ENCODE measurements around the gene KIAA1755.

Gene KIAA1755

DNA sequence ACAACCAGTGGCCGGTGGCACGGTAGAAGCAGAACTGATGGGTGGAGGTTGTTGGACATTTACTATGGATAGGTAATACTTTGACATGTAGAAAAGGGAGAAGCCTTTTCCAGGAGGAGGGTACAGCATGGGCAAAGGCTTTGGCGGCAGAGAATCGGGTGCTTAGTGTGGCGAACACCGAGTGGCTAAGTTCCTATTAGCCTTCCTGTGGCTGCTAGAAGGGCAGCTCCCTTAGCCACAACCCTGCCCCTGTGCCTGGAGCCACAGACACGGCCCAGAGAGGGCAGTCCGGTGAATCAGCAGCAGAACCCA is 57.6 kb downstream of the KIAA1755 start:
- peak in 1 of 2 donors; percentile 4 for DNase-seq

DNA sequence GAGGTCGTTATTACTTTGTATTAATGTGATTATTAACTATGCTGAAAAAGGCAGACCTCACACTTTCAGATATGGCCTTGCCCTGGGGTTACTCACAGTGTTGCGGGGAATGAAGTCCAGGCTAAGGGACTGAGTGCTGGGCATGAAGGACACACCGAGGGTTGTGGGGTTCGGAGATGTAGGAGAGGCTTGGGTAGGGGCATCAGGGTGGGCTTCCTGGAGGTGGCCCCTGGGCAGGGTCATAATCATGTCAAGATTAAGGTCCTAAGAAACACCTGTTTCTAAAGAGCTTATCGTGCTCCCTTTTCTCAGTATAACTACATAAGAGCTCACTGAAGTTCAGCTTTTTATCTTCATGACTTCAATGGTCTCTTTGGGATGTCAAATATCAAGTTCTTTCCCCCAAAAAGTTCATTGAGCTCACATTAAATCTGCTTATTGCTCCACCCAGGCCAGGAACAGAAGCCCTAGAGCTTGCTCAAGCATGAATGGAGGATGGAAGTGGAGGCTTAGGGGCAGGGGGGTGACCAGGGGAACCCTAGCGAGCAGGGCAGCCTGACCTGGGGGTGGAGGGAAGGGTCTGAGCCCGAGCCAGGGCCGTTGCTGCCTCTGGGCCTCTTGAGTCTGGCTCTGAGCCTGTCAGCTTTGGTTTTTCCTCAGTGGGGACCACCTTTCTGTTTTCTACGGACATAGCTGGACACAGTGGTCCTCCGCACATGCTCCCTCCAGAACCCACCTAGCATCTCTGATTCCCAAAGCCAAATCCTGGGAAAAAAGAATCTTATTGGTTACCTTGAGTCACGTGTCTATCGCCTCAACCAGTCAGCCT is 58.2 kb downstream of the KIAA1755 start:
- intact Hi-C loops (cut with DNase I; ENCODE audit: low total_unique reads), result no loop called here
- Histone ChIP-seq H3K9me3 (no peaks in the 10 kb centered on the region), H3K27ac (no peak overlapping the region), H3K4me1 (peaks cover 0 to 4% (median under 1%) of the 10 kb centered on the region in 4 donors), H3K27me3 (no peaks in the 10 kb centered on the region), H3K4me3 (no peak overlapping the region), H3K36me3 (no peaks in the 10 kb centered on the region)
- DNase-seq, result peak in 1 of 2 donors; percentile 9
- TF ChIP-seq, protein P1, sequence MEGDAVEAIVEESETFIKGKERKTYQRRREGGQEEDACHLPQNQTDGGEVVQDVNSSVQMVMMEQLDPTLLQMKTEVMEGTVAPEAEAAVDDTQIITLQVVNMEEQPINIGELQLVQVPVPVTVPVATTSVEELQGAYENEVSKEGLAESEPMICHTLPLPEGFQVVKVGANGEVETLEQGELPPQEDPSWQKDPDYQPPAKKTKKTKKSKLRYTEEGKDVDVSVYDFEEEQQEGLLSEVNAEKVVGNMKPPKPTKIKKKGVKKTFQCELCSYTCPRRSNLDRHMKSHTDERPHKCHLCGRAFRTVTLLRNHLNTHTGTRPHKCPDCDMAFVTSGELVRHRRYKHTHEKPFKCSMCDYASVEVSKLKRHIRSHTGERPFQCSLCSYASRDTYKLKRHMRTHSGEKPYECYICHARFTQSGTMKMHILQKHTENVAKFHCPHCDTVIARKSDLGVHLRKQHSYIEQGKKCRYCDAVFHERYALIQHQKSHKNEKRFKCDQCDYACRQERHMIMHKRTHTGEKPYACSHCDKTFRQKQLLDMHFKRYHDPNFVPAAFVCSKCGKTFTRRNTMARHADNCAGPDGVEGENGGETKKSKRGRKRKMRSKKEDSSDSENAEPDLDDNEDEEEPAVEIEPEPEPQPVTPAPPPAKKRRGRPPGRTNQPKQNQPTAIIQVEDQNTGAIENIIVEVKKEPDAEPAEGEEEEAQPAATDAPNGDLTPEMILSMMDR (IDR thresholded peaks at IDR 0.05), result no peak

More for the DNA sequence above, 57.6 kb downstream of the KIAA1755 start:
- peak overlapping the region in 1 of 2 donors; percentile 6 for H3K27ac ChIP-seq
- TF ChIP-seq, protein P1 (IDR thresholded peaks at IDR 0.05), result no peak
- no peaks in the 10 kb centered on the region for H3K27me3 ChIP-seq
- no peaks in the 10 kb centered on the region for H3K4me1 ChIP-seq
- H3K9me3 ChIP-seq, result no peaks in the 10 kb centered on the region
- no peak overlapping the region for H3K4me3 ChIP-seq
- intact Hi-C loops (cut with DNase I; ENCODE audit: low total_unique reads), result no loop called here
- no peaks in the 10 kb centered on the region for H3K36me3 ChIP-seq

DNA sequence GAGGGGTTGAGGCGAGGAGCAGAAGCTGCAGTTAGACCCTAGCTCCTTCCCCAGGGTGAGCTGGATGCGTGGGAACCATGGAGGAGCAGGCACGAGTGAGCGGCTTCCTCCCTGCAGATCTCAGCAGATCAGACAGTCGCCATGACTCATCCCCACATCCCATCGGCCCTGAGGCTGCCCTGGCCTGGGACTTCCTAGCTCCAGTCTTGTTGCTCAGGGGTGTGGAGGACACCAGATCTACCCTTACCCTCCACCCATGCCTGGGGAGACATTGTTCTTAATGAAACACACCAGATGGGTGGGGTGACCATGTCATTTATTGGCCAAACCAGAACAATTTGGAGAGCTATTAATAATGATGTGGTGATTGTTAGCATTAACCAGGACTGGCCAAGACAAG is 59.2 kb downstream of the KIAA1755 start:
- peak in 1 of 2 donors; percentile 50 for DNase-seq
- Histone ChIP-seq H3K27ac (no peak overlapping the region), H3K4me3 (no peak overlapping the region)

DNA sequence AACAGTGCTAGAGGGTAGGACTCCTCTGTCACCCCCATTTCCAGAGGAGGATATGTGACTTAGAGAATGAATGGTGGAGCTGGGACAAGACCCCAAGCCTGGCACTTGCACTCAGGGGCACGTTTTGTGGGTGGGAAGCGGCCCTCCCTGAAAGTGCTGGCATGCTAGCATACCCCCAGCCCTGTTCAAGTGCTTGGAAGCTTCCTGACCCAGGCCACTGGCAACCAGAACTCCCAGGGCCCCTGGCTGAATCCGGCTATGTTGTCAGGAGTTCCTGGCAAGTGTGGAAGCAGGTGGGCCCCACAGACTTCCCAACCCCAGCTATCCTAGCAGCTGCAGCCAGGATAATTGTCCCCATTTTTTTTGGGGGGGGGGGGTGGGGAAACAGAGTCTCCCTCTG is 59.9 kb downstream of the KIAA1755 start:
- intact Hi-C loops (cut with DNase I; ENCODE audit: low total_unique reads), result no loop called here
- DNase-seq, result peak in 1 of 2 donors; percentile 15
- no peak overlapping the region for H3K27ac ChIP-seq
- TF ChIP-seq, protein P1 (IDR thresholded peaks at IDR 0.05), result no peak
- no peaks in the 10 kb centered on the region for H3K36me3 ChIP-seq
- H3K4me3 ChIP-seq, result no peak overlapping the region
- no peaks in the 10 kb centered on the region for H3K9me3 ChIP-seq
- no peaks in the 10 kb centered on the region for H3K27me3 ChIP-seq
- H3K4me1 ChIP-seq, result peaks cover 0 to 18% (median 12%) of the 10 kb centered on the region in 4 donors

More for the DNA sequence above, 59.2 kb downstream of the KIAA1755 start:
- peaks cover 0 to 11% (median 7%) of the 10 kb centered on the region in 4 donors for H3K4me1 ChIP-seq
- intact Hi-C loops (cut with DNase I; ENCODE audit: low total_unique reads), result no loop called here
- H3K36me3 ChIP-seq, result no peaks in the 10 kb centered on the region
- TF ChIP-seq, protein P1 (IDR thresholded peaks at IDR 0.05), result no peak
- no peaks in the 10 kb centered on the region for H3K27me3 ChIP-seq
- H3K9me3 ChIP-seq, result no peaks in the 10 kb centered on the region

DNA sequence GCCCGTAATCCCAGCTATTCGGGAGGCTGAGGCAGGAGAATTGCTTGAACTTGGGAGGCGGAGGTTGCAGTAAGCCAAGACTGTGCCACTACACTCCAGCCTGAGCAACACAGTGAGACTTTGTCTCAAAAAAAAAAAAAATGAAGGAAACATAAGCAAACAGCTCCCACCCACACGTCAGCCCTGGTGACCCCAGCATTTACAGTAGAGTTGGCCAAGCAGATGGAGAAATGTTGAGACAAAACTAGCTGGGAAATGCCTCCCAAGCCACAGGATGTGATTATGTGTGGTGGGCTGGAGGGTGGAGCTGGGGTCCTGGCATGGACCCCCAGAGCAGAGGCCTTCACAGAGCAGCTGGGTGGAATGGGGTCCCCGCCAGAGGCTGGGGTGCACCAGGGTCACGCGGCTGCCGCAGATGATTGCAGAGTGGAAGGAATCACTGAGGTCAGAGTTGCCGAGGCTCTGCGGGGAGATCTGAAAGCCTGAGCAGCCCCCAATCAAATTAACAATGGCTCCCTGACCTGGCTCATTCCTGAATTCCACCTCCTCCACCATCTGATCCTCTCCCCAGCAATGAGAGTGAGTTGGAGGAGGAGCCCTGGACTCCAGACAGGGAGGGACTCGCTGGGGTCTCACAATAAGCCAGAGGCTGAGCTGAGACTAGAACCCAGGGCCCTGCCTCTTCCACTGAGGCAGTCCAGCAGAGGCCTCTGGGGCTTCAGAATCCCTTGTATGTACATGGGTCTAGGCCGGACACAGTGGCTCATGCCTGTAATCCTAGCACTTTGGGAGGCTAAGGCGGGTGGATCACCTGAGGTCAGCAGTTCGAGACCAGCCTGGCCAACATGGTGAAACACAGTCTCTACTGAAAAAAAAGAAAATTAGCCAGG is 60.8 kb downstream of the KIAA1755 start:
- H3K4me3 ChIP-seq, result no peak overlapping the region
- H3K9me3 ChIP-seq, result no peaks in the 10 kb centered on the region
- H3K4me1 ChIP-seq, result peaks cover 0 to 26% (median 13%) of the 10 kb centered on the region in 4 donors
- no peaks in the 10 kb centered on the region for H3K36me3 ChIP-seq
- peak overlapping the region; percentile 83 to 88 for H3K27ac ChIP-seq
- H3K27me3 ChIP-seq, result no peaks in the 10 kb centered on the region
- TF ChIP-seq, protein P1 (IDR thresholded peaks at IDR 0.05), result no peak
- intact Hi-C loops (cut with DNase I; ENCODE audit: low total_unique reads), result no loop called here
- peak in 1 of 2 donors; percentile 18 for DNase-seq

Measured in tibial artery (tissue), 4 donors.